K562 (cell line): ENCODE results near the gene LCA5L.

ENCODE experiments used
- CTCF ChIP-seq, 3 experiments: IDR thresholded peaks in 2 of 3; conservative IDR thresholded peaks in 1 of 3; 2 replicates each; pipeline ENCODE4 v1.5.1; 2011 to 2012; ENCODE audit warnings: low read length in 3 of 3, mild to moderate bottlenecking in 3 of 3, control low read depth in 2 of 3, improper control_type of control experiment in 1 of 3, inconsistent platforms in 1 of 3, low read depth in 1 of 3, mixed read lengths in 1 of 3, moderate library complexity in 1 of 3; ENCODE audit not compliant: insufficient read depth in 2 of 3
- RAD21 ChIP-seq, 2 experiments: fragments of 250-450 bp in 1 of 2; fragments of 450-650 bp in 1 of 2; sonication (Bioruptor Pico) in 1 of 2; formaldehyde crosslinking in 1 of 2; IDR thresholded peaks in 1 of 2; conservative IDR thresholded peaks in 1 of 2; 2 replicates each; pipeline versions ENCODE4 v1.4.0 to v1.8.0; 2020 to 2022; ENCODE audit warnings: mild to moderate bottlenecking in 2 of 2, moderate library complexity in 1 of 2

DNA sequence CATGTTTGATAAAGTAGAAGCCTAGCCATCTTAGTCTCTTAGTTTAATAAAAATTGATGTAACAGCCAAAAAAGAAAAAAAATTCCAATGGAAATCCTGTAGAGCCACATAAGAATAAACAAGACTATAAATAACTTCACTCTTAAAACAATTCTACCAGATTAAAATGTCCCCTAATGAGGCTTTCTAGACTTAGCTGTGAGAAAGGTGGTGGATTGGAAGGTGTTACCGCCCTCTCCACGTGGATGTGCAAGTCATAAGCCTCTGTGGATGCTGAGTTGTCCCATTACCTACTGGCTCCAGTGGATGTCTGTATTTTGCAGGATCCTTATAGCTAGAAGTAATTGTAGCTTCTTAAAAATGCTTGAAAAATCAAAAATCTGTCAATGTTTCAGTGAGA is 14.6 kb downstream of the LCA5L start:
- TF ChIP-seq CTCF (IDR thresholded peaks at IDR 0.05 in 2 of 3, conservative IDR thresholded peaks at IDR 0.05 in 1 of 3; ENCODE audit: insufficient read depth in 2 of 3, low read depth in 1 of 3, low read length in 3 of 3) (no peak), RAD21 (CRISPR knock-in tag; conservative IDR thresholded peaks at IDR 0.05 in 1 of 2, IDR thresholded peaks at IDR 0.05 in 1 of 2) (no peak)
